ENCODE results near the gene EXOC3. TPM values are rescaled to one million over a fixed set of nuclear protein-coding genes. Genes with fewer than 3 reads are reported as not detected.
"Not testable (repeated sequence)": the region's sequence is repeated elsewhere in the genome, so short reads cannot be mapped to it uniquely, and the experiment has no call there.

EXOC3 gene
- 59.0 TPM for total RNA-seq

DNA sequence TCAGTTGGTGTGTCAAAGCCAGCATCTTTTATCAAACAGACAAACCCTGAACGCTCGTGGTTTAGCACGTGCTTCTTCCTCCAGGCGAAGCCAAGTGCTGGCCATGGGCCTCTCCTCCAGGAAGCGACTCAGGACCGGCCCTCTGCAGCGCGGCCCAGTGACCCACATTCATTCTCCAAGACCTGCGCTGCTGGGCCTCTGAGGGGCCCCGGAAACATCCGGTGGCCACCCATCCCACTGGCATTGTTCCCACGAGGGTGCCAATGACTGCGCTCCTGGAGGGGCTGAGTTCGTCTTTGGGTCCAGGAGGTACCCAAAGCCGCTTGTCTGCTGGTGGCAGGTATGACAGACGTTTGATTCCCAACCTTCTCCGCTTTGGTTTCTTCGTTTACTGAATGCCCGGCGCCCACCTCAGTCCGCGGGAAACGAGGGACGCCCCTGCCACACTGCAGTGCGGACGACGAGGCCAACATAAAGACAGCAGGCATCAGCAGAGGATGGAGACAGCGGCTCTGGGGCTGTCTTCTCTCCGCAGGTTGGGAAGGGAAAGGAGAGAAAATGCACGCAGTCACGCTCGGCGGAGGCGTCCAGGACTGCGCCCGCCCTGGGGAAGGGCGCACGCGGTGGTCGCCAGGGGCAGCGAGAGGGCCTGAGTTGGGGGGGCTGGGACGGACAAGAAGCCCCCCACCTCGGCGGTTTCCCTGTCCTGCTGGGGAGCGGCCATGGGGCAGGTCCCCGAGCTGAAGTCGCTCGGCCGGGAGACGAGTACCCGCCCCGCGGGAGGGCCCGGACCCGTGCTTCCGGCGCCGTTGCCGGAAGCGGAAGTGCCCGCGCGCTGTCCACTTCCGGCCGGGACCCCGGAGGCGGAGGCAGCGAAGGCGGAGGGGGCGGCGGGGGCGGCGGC, at the start of gene EXOC3:
TSS of gene EXOC3 (plus strand) at position 842 of the 904 bp plus-strand sequence. CDS start 3,030 bp downstream, outside the sequence.
- DNase-seq (ENCODE audit: low read depth in 2 of 3, low spot score in 2 of 3) = peak; percentile 50 to 66 (median 63)

DNA sequence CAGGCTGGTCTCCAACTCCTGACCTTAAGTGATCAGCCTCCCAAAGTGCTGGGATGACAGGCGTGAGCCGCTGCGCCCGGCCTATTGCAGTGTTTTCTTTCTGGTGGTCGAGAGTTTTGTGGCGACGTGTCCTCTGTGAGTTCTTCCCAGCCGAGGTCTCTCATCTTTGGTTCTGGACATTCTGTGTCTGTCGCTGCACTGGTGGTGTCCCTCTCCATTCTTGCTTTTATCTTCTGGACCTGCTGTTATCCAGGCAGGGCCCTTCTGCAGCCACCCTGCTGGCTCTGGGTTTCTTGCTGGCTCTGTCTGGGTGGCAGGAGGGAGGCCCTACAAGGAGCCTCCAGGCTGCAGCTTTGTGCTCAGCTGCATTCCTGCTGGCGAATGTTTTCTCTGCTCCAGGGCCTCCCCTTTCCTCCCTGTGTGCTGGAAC, 49.1 kb upstream of the EXOC3 start:
- no peak for DNase-seq (ENCODE audit: low read depth in 2 of 3, low spot score in 2 of 3)

DNA sequence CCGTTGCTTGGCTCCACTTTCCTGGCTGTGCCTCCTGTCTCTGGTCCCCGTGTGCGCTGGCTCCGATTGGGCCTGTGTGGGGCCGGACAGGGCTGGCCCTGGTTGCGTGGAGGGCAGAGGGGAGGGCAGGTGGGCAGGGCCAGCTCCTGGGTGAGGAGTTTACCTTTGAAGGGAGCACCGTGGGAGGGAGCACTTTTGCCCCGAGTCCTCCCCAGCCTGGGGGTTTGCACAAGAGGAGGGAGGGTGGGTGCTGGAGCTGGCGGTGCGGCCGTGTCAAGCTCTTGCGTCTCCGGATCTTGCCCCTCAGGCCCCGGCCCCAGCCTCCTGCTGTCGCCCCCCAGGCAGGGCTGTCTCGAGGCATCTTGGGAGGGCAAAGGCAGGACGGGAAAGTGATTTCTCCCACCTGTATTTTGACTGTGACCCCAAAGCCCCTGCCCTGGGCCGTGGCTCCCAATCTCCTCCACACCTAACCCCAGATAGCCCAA, 48.3 kb upstream of the EXOC3 start:
- no peak for DNase-seq (ENCODE audit: low read depth in 2 of 3, low spot score in 2 of 3)

DNA sequence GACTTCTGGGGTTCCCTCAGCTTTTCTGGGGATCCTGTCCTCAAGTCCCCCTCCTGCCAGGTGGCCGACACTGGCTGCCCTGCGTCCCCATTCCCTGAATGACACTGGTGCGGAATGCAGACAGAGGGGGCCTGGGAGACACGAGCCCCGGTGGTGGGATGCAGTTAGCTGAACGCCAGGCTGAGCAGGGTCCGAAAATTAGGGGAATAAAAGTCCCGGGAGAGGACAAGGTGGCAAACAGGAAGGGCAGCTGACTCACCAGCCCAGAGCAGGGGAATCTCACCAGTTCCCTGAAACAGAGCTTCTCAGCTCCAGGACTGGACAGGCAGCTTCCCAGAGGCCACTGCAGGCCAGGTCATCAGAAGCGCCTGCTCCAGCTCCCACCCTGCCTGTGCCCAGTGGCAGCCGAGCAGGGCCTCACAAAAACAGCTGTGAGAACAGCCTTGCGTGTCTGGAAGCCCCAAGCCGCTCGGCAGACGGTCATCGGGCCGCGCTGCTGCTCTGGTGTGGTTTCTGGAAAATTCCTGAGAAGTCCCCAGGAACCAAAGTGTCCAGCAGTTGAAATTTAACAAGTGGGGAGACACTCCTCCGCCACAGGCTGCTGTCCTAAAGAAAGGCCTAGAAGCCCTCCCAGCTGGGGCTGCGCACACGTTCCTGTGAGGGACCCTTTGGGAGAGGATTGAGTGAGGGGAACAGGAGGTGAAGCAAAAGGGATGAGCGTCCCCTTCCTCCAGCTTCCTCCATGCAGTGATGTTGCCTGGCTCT, 47.6 kb upstream of the EXOC3 start:
- DNase-seq (ENCODE audit: low read depth in 2 of 3, low spot score in 2 of 3) = no peak

DNA sequence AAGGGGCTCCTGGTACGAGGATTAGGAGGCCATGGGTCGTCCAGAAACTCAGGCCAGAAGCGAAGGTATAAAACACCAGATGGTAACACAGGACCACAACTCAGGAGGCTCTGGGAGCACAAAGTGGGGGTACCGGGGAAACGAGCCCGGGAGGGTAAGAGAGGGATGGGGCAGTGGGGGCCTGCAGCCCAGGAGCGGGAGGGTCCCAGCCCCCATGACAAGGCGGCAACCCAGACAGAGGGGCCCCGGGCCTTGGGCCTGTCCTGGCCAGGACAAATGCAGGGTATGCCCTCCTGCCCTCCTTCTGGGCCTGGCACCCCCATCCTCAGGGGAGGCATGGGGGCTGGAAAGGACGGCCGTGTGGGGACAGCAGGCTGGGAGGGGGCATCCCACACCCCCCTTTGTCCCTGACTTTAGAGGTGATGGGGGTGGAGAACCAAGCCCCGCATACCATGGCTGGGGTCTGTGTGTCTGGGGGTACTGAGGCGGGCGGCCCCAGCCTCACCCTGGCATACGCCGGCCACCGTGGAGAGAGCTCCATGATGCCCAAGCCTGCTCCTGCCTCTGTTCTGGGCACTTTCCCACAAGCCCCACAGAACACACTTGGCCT, 47.0 kb upstream of the EXOC3 start:
- DNase-seq (ENCODE audit: low read depth in 2 of 3, low spot score in 2 of 3) = no peak

DNA sequence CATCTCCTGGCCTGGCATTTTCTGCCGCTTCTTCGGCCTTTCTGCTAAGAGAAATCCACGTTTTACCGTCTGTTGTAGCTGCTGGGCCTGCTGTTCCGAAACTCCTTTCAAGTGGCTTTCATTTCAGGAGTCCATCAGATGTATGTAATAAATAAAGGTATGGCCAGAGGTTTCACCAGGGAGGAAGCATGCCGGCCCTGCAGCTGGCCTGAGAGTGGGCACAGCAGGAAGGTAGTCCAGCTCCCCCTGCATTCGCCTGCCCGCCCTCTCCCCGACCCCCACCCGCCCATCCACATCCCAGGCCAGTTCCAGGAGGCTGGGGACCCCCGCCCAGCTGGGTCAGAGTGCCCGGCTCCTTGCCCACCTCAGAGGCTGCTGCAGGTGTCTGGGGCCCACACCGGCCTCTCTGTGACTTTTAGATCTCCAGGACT, 46.4 kb upstream of the EXOC3 start:
- DNase-seq (ENCODE audit: low read depth in 2 of 3, low spot score in 2 of 3) = no peak

DNA sequence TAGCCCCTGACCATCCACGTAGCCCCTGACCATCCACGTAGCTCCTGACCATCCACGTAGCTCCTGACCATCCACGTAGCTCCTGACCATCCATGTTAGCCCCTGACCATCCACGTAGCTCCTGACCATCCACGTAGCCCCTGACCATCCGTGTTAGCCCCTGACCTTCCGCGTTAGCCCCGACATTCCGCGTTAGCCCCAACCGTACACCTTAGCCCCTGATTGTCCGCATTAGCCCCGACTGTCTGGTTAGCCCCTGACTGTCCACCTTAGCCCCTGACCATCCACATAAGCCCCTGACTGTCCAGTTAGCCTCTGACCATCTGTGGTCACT, 44.9 kb upstream of the EXOC3 start:
- not testable (repeated sequence) for DNase-seq (ENCODE audit: low read depth in 2 of 3, low spot score in 2 of 3)

DNA sequence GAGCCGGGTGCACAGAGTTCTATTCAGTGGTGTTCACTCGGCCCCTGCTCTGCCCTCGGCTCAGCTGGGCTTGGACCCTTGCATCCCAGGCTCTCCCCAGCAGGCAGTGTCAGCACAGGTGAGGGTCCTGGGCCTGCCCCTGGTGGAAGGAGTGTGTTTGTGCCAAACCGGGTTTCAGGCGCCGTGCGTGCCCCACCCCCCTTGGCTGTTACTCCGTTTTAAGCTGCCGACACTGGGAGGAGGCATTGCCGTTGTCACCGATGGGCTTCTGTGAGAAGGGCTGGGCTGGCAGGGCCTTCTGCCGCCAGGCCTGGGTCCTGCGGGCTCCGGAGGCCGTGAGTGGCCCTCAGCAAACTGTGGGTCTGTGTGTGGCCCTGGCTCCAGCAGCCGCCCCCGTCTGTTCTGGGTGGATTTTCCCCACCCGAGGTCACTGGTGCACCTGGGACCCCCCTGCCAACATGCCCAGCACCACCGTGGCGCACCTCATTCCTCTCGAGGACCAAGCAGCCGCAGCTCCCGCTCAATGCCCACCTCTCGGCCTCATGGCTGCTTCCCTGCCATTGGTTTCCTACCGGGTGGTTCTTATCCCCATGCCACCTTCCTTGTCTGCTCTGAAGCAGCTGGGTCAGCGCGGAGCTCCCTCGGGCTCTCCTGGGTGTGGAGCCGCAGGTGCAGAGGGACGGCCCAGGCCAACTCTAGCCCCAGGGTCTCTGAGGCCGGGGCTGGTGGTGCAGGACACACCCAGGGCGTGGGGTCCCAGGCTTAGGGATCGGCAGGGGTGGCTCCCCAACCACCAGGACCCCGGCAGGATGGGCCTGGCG, 44.3 kb upstream of the EXOC3 start:
- peak in 1 of 3 donors; percentile 6 for DNase-seq (ENCODE audit: low read depth in 2 of 3, low spot score in 2 of 3)

DNA sequence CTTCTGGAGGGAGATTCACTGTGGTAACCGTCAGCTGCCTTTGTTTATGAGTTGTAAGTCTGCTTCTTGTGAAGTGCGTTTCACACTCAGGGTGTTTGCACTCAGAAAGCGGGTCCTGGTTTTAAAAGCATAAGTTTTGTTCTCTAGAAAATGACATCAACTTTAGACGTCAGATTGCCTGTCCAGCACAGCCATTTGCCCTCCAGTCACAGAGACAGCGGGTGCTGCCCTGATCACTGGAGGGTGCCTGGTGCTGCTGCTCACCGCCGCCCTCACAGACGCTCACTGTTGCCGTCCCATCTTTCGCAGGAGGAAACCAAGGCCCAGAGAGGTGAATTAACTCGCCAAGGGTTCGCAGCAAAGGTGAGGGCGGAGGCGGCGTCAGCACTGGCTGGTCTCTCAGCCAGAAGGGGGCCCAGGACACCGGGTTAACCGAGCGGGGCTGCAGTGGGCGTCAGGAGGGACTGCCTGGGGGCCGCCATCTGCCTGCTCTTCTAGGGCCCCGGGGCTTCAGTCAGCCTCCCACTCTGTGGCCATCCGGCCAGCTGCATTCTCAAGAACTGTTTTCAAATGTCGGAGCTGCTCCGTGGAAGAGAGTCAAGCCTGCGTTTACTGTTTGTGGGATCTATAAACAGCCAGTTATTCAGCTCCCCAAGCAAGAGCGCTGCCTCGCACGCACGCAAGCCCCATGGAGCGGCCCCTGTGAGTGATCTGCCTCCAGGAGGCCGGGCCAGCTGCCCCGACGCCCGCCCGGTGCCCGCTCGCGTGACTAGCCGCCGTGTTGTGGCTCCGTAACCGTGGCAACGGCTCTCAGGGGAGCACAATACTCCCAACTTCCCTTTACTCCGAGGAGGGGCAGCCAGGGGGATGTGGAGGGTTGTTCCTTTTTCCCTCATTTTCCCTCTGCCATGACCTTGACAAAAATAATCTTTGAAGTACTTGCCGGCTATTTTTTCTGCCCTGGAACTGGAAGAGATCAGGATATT, 43.4 kb upstream of the EXOC3 start:
- peak in 2 of 3 donors; percentile 93 to 95 for DNase-seq (ENCODE audit: low read depth in 2 of 3, low spot score in 2 of 3)

DNA sequence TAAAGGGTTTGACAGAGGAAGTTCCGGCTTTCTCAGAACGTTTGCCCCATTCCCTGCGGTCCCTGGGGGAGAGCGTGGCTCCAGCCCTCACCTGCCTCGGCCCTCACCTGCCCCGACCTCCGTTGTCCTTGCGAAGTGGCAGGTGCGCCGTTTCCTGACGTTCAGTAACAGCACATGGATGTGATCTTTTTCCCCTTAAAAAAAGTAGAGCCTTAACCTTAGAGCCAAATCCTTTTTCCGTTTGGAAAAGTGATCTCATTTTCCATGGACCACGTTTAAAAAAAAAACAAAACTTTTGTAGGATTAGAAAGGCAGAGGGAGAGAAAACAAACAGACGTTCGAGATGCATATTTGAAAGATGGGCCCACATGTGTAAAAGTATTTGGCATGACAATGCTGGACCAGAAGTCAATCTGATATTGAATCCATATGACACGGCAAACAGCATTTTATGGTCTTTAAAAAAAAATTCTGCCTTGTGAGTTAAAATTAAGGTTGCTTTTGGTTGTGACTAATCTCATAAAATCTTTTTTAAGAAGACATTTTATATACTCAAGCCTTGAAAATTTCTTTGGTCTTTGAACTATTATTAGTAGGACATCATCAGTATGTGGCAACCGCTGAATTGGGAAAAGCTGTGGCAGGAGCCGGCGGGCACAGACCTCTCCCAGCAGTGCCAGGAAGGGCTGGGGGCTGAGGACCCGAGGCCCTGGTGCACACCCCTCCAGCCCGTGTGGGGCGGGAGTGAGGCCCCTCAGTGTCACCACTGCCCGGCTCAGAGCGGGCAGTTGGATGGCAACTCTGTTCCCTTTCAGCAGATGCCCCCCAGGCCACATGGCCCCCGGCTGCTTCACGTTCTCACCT, 42.5 kb upstream of the EXOC3 start:
- DNase-seq (ENCODE audit: low read depth in 2 of 3, low spot score in 2 of 3) = peak in 1 of 3 donors; percentile 23

DNA sequence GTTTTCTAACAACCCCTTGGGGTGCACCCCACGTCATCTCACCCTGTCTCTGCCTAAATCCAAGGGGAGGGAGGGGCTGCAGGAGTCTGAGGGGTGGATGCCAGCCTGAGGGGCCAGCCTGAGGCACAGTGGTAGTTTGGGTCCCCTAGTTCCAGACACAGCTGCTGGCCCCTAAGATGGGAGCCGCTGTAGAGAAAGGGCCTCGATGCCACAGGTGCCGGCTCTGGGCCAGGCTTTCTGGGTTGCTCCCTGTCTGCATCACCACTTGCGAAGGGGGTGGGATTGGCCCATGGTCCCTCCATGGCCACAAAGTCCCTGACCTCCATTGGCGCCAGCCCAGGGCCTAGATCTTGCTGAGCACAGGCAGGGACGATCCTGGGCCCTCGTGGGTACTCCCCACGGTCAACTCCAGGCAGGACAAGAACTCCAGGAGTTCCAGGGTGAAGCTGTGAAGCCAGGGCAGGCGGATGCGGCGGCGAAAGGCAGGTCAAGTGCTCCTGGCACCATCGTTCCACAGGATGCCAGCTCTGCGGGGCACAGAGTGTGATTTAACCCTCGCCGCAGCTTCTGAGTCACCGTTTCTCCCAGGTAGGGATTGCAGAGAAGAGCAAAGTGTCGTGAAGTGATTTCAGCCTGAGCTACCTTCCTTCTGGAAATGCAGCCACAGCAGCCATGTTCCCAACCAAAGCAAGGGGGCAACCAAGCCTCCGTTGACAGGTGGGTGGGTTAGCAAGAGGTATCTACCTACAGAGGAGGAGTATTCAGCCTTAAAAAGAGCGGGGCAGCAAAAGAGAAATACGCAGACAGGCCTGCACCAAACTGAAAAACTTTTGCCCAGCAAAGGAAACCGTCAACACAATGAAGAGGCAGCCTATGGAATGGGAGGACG, 41.6 kb upstream of the EXOC3 start:
- no peak for DNase-seq (ENCODE audit: low read depth in 2 of 3, low spot score in 2 of 3)

DNA sequence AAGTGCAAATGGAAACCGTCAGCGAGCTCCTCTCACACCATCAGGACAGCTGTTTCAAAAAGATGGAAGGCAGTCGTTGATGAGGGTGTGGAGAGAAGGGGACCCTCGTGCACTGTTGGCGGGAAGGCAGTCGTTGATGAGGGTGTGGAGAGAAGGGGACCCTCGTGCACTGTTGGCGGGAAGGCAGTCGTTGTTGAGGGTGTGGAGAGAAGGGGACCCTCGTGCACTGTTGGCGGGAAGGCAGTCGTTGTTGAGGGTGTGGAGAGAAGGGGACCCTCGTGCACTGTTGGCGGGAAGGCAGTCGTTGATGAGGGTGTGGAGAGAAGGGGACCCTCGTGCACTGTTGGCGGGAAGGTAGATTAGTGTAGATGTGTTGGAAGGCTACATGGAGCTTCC, 40.8 kb upstream of the EXOC3 start:
- not testable (repeated sequence) for DNase-seq (ENCODE audit: low read depth in 2 of 3, low spot score in 2 of 3)

DNA sequence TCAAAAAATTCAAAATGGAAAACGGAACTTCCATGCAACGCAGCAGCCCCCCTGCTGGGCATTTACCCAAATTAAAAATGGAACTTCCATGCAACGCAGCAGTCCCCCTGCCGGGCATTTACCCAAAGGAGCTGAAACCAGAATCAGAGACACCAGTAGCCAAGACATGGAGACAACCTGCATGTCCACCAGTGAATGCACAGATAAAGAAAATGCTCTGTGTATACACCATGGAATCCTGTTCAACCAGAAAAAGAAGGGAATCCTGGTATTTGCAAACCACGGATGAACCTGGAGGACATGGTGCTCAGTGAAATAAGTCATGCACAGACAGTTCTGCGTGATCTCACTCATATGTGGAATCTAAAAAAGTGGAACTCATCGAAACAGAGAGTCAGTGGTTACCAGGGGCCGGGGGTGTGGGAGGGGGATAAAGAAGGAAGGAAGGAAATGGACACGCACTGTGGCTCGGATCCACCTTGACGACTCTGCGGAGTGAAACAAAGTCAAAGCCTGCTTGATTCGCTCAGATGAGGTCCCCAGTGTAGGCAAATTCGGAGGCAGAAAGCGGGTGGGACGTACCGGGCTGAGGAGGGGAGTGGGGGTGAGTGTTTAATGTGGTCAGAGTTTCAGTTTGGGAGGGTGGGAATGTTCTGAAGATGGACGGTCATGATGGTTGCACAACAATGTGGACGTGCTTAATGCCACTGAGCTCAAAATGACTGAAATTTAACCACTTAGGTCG, 40.2 kb upstream of the EXOC3 start:
- peak in 1 of 3 donors; percentile 57 for DNase-seq (ENCODE audit: low read depth in 2 of 3, low spot score in 2 of 3)

DNA sequence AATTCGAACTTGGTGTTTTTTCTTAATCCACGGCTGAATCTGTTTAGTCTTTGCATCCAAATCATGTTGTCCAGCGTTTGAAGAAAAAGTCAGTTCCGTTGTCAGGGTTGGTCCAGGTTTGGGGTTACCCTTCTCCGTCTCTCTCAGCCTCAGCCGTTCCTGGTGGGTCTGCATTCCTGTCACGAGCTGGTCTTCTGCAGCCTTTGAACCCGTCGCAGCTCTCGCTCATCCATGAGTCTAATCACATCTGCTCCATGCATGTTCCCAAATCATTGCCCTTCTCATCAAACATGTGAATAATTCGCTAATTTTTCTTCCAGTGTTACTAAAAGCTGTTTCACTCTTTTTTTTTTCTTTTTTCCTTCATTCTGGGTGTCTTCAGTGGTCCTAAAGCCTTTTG, 39.0 kb upstream of the EXOC3 start:
- DNase-seq (ENCODE audit: low read depth in 2 of 3, low spot score in 2 of 3) = no peak

DNA sequence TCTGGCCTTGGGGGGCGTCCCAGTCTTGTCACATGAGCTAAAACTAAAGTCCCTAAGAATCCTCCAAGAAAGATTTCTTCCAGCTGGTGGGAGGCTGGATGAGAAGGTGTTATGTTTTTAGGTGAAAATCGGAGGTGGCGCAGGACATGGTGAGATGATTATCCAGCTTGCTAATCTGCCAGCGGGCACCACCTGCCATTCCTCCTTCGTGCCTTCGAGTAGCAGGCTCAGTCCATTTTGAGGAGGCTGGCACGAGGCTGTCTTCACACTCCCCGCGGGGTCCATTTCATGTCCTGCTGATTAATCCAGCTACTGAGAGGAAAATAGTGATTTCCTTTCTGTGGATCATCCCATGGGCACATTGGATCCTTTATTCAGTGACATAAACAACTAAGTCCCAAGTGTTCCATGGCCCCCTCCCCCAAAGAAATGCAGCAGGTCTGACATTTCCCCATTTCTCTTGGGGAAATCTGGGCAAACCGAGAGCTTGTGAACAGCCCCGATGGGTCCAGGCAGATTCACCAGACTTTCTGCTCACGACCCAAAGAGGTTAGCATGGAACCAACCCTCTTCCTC, 38.2 kb upstream of the EXOC3 start:
- DNase-seq (ENCODE audit: low read depth in 2 of 3, low spot score in 2 of 3) = no peak

DNA sequence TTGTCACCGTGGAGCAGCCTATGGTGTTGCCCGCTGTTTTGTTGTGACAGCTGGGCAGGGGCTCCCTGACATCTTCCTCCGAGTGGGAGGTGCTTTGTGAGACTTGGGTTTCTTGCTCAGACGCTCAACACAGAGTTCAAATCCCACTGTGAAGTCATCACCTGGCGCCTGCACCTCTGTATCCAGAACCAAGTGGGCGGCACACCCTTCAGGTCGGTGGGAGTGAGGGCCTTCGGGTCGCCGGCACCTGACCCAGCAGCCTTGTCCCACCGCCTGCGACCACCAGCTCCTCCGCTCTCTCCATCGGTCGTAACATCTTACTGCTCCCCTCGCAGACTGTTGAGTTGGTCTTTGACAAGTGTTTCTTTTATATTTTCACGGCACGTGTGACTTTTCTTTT, 37.6 kb upstream of the EXOC3 start:
- DNase-seq (ENCODE audit: low read depth in 2 of 3, low spot score in 2 of 3) = no peak

Data from hematopoietic multipotent progenitor cell (in vitro differentiated cells).